HepG2 (cell line): ENCODE results near the gene SLC22A31. TPM values are rescaled to one million over a fixed set of nuclear protein-coding genes. Genes with fewer than 3 reads are reported as not detected.
"Not testable (repeated sequence)": the region's sequence is repeated elsewhere in the genome, so short reads cannot be mapped to it uniquely, and the experiment has no call there.

ENCODE experiments used
- CHCHD3 ChIP-seq: sonication (generic); formaldehyde crosslinking; IDR thresholded peaks from 2 replicates; pipeline ENCODE4 v1.8.0; 2022; ENCODE audit warnings: mild to moderate bottlenecking, missing genetic modification reagents, moderate library complexity
- DPF2 ChIP-seq: sonication (generic); formaldehyde crosslinking; IDR thresholded peaks from 2 replicates; pipeline ENCODE4 v1.4.0; 2020; ENCODE audit warnings: mild to moderate bottlenecking, low read depth, missing genetic modification reagents, borderline replicate concordance
- DR1 ChIP-seq: sonication (generic); formaldehyde crosslinking; IDR thresholded peaks from 2 replicates; pipeline ENCODE4 v1.8.0; 2021; ENCODE audit warnings: mild to moderate bottlenecking, missing genetic modification reagents, inconsistent platforms
- EP300 ChIP-seq, 3 experiments: sonication (generic) in 1 of 3; formaldehyde crosslinking in 1 of 3; IDR thresholded peaks; 2 replicates each; pipeline versions ENCODE4 v1.5.1 to v1.6.1; 2011 to 2020; ENCODE audit warnings: low read depth in 2 of 3, low read length in 2 of 3, borderline replicate concordance in 1 of 3, improper control_type of control experiment in 1 of 3, mild to moderate bottlenecking in 1 of 3, missing genetic modification reagents in 1 of 3, moderate library complexity in 1 of 3
- KDM6A ChIP-seq: IDR thresholded peaks from 2 replicates; pipeline ENCODE4 v1.6.1; 2016; ENCODE audit warnings: low read depth
- LCORL ChIP-seq, 2 experiments: fragments of 450-650 bp in 1 of 2; sonication (generic) in 1 of 2; formaldehyde crosslinking in 1 of 2; IDR thresholded peaks; 2 replicates each; pipeline versions ENCODE4 v1.5.0 to v1.6.1; 2017 to 2020; ENCODE audit warnings: antibody characterized with exemption in 1 of 2, missing genetic modification reagents in 1 of 2
- ZBED4 ChIP-seq: sonication (generic); formaldehyde crosslinking; IDR thresholded peaks from 2 replicates; pipeline ENCODE4 v1.4.0; 2020; ENCODE audit warnings: missing genetic modification reagents, borderline replicate concordance
- ZFP91 ChIP-seq: sonication (generic); formaldehyde crosslinking; IDR thresholded peaks from 2 replicates; pipeline ENCODE4 v1.9.0; 2022; ENCODE audit warnings: missing genetic modification reagents, mild to moderate bottlenecking, borderline replicate concordance
- ZHX1 ChIP-seq: sonication (generic); formaldehyde crosslinking; IDR thresholded peaks from 2 replicates; pipeline ENCODE4 v1.8.1; 2022; ENCODE audit warnings: low read depth, mild to moderate bottlenecking, missing genetic modification reagents
- ZNF276 ChIP-seq: sonication (generic); formaldehyde crosslinking; IDR thresholded peaks from 2 replicates; pipeline ENCODE4 v1.4.0; 2020; ENCODE audit warnings: mild to moderate bottlenecking, low read depth, missing genetic modification reagents
- ZNF704 ChIP-seq: sonication (generic); formaldehyde crosslinking; IDR thresholded peaks from 2 replicates; pipeline ENCODE4 v1.8.1; 2023; ENCODE audit warnings: mild to moderate bottlenecking, inconsistent platforms, moderate library complexity, missing genetic modification reagents, borderline replicate concordance
- ZNF777 ChIP-seq: sonication (generic); formaldehyde crosslinking; IDR thresholded peaks from 2 replicates; pipeline ENCODE4 v1.4.0; 2020; ENCODE audit warnings: missing genetic modification reagents
- ZNF891 ChIP-seq: sonication (generic); formaldehyde crosslinking; IDR thresholded peaks from 2 replicates; pipeline ENCODE4 v1.5.0; 2020; ENCODE audit warnings: mild to moderate bottlenecking, missing genetic modification reagents
- polyA plus RNA-seq, 8 experiments: library from polyadenylated mRNA; depleted of rRNA in 3 of 8; stranded (reverse) in 7 of 8; unstranded in 1 of 8; fragments of >200 nt; fragmentation: Illumina TruSeq in 4 of 8; extraction: Trizol in 4 of 8; gene quantifications; 2 replicates each; pipeline versions ENCODE4 v1.2.1 to v1.2.3, GENCODE V29; 2011 to 2016; ENCODE audit warnings: low read depth in 4 of 8, missing spikeins in 1 of 8, mixed read lengths in 1 of 8; ENCODE audit not compliant: insufficient read depth in 1 of 8
- total RNA-seq, 5 experiments: library from RNA; depleted of rRNA; stranded (reverse); fragments of >200 nt; fragmentation: Illumina TruSeq; extraction: Trizol; gene quantifications; 2 replicates each; pipeline ENCODE4 v1.2.3, GENCODE V29; 2016; ENCODE audit warnings: low read depth in 1 of 5

SLC22A31 gene
- total and polyA plus RNA-seq, 2 of the 13 experiments (the other 11 are each of a cell fraction or from before 2014, with no cell fraction given), result 67.3 to 83.3 TPM

- TF ChIP-seq ZNF704 (CRISPR knock-in tag) (peak; percentile 81; the same call in 1 of the 2 replicates), ZNF276 (CRISPR knock-in tag) (peak; percentile 94), ZFP91 (CRISPR knock-in tag) (peak; percentile 86), CHCHD3 (CRISPR knock-in tag) (0 out of 2 replicates have a peak, but pooled peaks have one; percentile 66), ZBED4 (CRISPR knock-in tag) (peak; percentile 54; the same call in 1 of the 2 replicates), ZHX1 (CRISPR knock-in tag) (peak; percentile 73; the same call in 1 of the 2 replicates), ZNF891 (CRISPR knock-in tag) (peak; percentile 58), ZNF777 (CRISPR knock-in tag) (peak; percentile 66), DR1 (CRISPR knock-in tag) (peak; percentile 28; the same call in 1 of the 2 replicates), KDM6A (CRISPR knock-in tag) (0 out of 2 replicates have a peak, but pooled peaks have one; percentile 46), DPF2 (CRISPR knock-in tag) (0 out of 2 replicates have a peak, but pooled peaks have one; percentile 21), LCORL (CRISPR knock-in tag; IDR thresholded peaks at IDR 0.05) (peak; percentile 58), EP300 (CRISPR knock-in tag; IDR thresholded peaks at IDR 0.05; ENCODE audit: borderline replicate concordance) (peak; percentile 80)
- TF ChIP-seq LCORL (IDR thresholded peaks at IDR 0.05); EP300 (IDR thresholded peaks at IDR 0.05; ENCODE audit: low read depth in 2 of 2, low read length in 2 of 2): not testable (repeated sequence)
Measured at GRCh38 chr16:89192186-89192955, 8.0 kb downstream of the SLC22A31 start (continued).
